ENCODE data around the gene ABCA2. TPM values are rescaled to one million over a fixed set of nuclear protein-coding genes. Genes with fewer than 3 reads are reported as not detected.

ABCA2 gene
- total RNA-seq, 6 donors from 2014 or later: 14.7 to 49.2 (median 29.6) TPM

DNA sequence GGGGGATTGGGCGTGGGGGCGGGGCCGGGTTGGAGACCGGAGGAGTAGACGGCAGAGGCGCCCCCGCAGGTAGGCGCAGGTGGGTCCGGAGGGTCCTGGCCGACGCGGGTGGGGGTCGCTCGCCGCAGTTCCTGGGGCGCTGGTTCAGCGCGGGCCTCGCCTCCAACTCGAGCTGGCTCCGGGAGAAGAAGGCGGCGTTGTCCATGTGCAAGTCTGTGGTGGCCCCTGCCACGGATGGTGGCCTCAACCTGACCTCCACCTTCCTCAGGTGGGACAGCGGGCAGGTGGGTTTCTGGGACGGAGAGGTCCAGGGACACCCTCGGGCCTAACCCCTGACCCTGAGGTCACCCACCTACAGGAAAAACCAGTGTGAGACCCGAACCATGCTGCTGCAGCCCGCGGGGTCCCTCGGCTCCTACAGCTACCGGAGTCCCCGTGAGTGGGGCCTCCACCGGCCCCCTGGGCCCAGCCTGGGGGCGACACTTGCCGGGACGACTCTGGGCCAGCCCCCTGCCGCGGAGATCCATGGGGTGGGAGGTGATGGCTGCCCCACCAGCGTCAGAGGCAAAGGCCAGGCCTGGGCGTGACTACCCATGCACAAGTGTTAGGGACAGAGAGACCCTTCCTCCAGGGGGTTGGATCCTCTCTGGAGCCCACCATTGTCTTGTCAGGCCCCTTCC, 49.0 kb downstream of the ABCA2 start:
- ATAC-seq (ENCODE audit: low FRiP score in 2 of 2) (no peak), DNase-seq (peak in 1 of 2 donors; percentile 88)
- 64% methylated on average over 26 of the region's 41 CpGs; no CpG with 5 or more reads in 1 of the 2 donors for WGBS, 2 donors
- Histone ChIP-seq H3K4me3 (peak overlapping the region in 1 of 4 donors; percentile 20), H3K27me3 (no peaks in the 10 kb centered on the region), H3K9me3 (no peaks in the 10 kb centered on the region), H3K36me3 (no peaks in the 10 kb centered on the region), H3K4me1 (peaks cover 39 to 76% (median 66%) of the 10 kb centered on the region in 4 donors), H3K27ac (peak overlapping the region; percentile 79 to 87 (median 83))
- TF ChIP-seq, protein P1, sequence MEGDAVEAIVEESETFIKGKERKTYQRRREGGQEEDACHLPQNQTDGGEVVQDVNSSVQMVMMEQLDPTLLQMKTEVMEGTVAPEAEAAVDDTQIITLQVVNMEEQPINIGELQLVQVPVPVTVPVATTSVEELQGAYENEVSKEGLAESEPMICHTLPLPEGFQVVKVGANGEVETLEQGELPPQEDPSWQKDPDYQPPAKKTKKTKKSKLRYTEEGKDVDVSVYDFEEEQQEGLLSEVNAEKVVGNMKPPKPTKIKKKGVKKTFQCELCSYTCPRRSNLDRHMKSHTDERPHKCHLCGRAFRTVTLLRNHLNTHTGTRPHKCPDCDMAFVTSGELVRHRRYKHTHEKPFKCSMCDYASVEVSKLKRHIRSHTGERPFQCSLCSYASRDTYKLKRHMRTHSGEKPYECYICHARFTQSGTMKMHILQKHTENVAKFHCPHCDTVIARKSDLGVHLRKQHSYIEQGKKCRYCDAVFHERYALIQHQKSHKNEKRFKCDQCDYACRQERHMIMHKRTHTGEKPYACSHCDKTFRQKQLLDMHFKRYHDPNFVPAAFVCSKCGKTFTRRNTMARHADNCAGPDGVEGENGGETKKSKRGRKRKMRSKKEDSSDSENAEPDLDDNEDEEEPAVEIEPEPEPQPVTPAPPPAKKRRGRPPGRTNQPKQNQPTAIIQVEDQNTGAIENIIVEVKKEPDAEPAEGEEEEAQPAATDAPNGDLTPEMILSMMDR (IDR thresholded peaks at IDR 0.05): no peak
- no peak for TF ChIP-seq POLR2AphosphoS5 (IDR thresholded peaks at IDR 0.05)
- no peak for TF ChIP-seq POLR2A (IDR thresholded peaks at IDR 0.05)
- TF ChIP-seq EP300 (IDR thresholded peaks at IDR 0.05): no peak

DNA sequence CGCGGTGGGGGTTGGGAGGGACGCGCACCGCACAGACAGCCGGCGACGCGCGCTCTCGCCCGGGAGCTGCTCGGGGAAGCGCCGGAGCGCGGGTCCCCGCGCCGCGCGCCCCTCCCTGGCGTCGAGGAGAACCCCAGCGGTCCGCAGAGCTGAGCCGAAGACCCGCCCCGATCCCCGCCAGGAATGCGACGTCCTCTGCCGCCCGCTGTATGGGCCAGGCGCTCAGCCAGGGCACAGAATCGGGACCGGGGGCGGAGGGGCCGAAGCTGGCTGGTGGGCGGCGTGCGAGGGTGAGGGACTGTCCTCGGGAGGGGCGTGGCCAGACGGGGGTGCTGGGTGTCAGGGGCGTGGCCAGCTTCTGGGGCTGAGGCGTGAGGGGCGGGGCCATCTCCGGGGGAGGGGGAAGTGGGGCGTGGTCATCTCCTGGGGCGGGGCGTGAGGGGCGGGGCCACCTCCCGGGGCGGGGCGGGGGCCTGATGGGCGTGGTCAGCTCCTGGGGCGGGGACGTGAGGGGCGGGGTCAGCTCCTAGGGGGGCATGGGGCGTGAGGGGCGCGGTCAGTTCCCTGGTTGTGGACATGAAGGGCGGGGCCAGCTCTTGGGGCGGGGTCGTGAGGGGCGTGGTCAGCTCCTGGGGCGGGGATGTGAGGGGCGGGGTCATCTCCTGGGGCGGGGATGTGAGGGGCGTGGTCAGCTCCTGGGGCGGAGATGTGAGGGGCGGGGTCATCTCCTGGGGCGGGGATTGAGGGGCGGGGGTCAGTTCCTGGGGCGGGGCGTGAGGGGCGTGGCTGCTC, 49.8 kb downstream of the ABCA2 start:
- ATAC-seq (ENCODE audit: low FRiP score in 2 of 2): peak; percentile 45 to 70

DNA sequence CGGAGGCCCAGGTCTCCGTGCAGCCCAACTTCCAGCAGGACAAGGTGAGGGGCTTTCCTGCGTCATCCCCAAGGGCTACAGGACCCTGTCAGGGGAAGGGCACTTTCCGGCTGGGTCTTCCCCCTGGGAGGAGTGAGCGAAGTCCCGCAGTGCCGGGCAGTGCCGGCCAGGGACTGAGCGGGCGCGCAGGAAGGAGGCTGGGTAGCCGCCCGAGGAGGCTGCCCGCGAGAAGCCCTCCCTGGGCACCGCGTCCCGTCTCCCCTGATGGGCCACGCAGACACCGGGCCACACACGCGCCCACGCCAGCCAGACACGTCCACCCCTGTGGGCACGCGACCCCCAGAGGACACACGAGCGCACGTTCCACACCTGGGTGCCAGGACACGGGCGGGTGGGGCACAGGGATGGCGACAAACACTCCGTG, 50.4 kb downstream of the ABCA2 start:
- Histone ChIP-seq H3K36me3 (no peaks in the 10 kb centered on the region), H3K4me1 (peaks cover 37 to 75% (median 61%) of the 10 kb centered on the region in 4 donors), H3K27ac (peak overlapping the region; percentile 76 to 85 (median 80)), H3K9me3 (no peaks in the 10 kb centered on the region), H3K4me3 (peak overlapping the region; percentile 18 to 55 (median 46)), H3K27me3 (no peaks in the 10 kb centered on the region)
- TF ChIP-seq, protein P1 (IDR thresholded peaks at IDR 0.05): peak in 1 of 6 experiments; percentile 8
- no peak for TF ChIP-seq EP300 (IDR thresholded peaks at IDR 0.05)
- no peak for DNase-seq
- WGBS, 2 donors: 36% methylated on average over 17 of the region's 33 CpGs; no CpG with 5 or more reads in 1 of the 2 donors
- ATAC-seq (ENCODE audit: low FRiP score in 2 of 2): no peak

More for the DNA sequence above, 49.8 kb downstream of the ABCA2 start:
- no peaks in the 10 kb centered on the region for H3K9me3 ChIP-seq
- no peaks in the 10 kb centered on the region for H3K36me3 ChIP-seq
- TF ChIP-seq POLR2AphosphoS5 (IDR thresholded peaks at IDR 0.05): peak in 1 of 2 donors; percentile 54
- TF ChIP-seq, protein P1 (IDR thresholded peaks at IDR 0.05): peak in 2 of 6 experiments; percentile 6 to 25
- TF ChIP-seq EP300 (IDR thresholded peaks at IDR 0.05): no peak
- TF ChIP-seq POLR2A (IDR thresholded peaks at IDR 0.05): no peak
- peaks cover 39 to 78% (median 67%) of the 10 kb centered on the region in 4 donors for H3K4me1 ChIP-seq
- no peaks in the 10 kb centered on the region for H3K27me3 ChIP-seq
- WGBS, 2 donors: 1% methylated on average over 34 of the region's 78 CpGs; no CpG with 5 or more reads in 1 of the 2 donors
- peak overlapping the region; percentile 81 to 87 (median 84) for H3K27ac ChIP-seq
- DNase-seq: peak; percentile 73 to 92
- peak overlapping the region; percentile 18 to 55 (median 46) for H3K4me3 ChIP-seq

DNA sequence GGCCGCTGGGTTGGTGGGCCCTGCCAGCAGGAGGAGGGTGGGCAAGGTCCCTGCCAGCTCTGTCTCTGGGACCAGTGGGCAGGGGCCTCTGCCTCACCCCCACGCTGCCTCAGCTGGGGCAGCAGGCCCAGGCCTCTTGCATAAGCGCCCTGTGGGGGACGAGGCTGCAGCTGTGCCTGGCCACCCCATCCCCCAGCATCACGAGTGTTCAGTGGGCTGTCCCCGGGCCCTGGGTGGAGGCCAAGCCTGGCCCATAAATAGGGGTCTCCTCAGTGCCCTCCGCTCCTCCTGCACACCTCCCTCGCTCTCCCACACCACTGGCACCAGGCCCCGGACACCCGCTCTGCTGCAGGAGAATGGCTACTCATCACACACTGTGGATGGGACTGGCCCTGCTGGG, 50.8 kb downstream of the ABCA2 start, which contains the start of gene PTGDS:
Gene PTGDS, plus strand, starts transcription at position 282 of the 400 bp plus-strand sequence. Its CDS starts 75 bp downstream, at position 357.
- H3K4me1 ChIP-seq: peaks cover 34 to 70% (median 57%) of the 10 kb centered on the region in 4 donors
- peak within 1 kb of the TSS; percentile 76 to 85 (median 80) for H3K27ac ChIP-seq
- H3K9me3 ChIP-seq: no peaks in the 10 kb centered on the region
- ATAC-seq (ENCODE audit: low FRiP score in 2 of 2): no peak
- H3K4me3 ChIP-seq: peak within 1 kb of the TSS; percentile 18 to 55 (median 46)
- H3K27me3 ChIP-seq: no peaks in the 10 kb centered on the region
- 62 to 73% methylated on average over 6 to 9 of the region's 10 CpGs for WGBS, 2 donors
- TF ChIP-seq, protein P1 (IDR thresholded peaks at IDR 0.05): no peak
- peak in 1 of 2 donors; percentile 18 for TF ChIP-seq POLR2AphosphoS5 (IDR thresholded peaks at IDR 0.05)
- no peak for TF ChIP-seq EP300 (IDR thresholded peaks at IDR 0.05)
- DNase-seq: peak in 1 of 2 donors; percentile 84
- no peaks in the 10 kb centered on the region for H3K36me3 ChIP-seq
